ENCODE data around the gene N4BP2.

N4BP2 gene

DNA sequence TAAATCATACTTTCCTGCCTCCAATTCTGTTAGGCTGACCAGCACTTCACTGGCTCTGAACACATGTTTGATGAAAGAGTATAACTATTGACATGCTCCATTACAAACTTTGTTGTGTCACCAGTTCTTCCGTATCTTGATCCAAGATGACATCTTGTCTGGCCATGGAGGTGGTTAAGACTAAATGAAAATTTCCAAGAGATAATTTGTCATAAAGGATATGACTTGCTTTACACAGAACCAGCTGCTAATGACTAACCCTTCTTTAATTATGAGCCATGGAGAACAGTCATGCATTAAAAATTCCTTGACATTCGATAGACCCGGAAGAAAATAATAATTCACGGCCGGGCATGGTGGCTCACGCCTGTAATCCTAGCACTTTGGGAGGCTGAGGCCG, 17.7 kb upstream of the N4BP2 start:
- CTCF ChIA-PET, result no interaction called here
- DNase-seq (ENCODE audit: extremely low spot score), result no peak
- POLR2A ChIA-PET, result interaction anchor here (0.9 kb wide), 1 partner anchor 17 kb away, joined by 3 read pairs; the partner anchor contains the start of gene N4BP2
- TF ChIP-seq FOXK2 (IDR thresholded peaks at IDR 0.05) (no peak), CTBP1 (IDR thresholded peaks at IDR 0.05; ENCODE audit: borderline replicate concordance) (no peak), HDGF (IDR thresholded peaks at IDR 0.05; ENCODE audit: borderline replicate concordance) (no peak)

DNA sequence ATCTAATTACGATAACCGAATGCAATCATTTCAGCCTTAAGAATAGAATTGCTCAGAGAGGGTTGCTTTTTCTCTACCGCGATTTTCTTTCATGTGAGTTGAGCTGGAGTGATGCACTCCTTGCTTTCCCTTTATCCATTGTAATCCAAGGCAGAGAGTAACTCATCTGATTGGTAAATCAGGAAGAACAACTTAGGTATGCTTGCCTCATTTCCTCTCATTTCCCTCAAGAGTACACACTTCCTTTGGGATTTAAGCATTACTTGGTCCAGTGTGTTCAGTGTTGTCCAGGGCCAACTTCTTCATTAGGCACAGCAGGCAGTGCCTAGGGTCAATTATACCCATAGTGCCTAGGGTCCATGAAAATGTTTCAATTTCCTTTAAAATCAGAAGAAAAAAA, 15.7 kb upstream of the N4BP2 start:
- no peak for DNase-seq (ENCODE audit: extremely low spot score)
- ChIA-PET POLR2A (interaction anchor here (1.6 kb wide), 1 partner anchor 15 kb away, joined by 5 read pairs; no protein-coding TSS in a partner anchor), CTCF (interaction anchor here (0.6 kb wide), 1 partner anchor 247 kb away, joined by 3 read pairs; no protein-coding TSS in a partner anchor)
- no peak for TF ChIP-seq BHLHE40 (IDR thresholded peaks at IDR 0.05; ENCODE audit: borderline replicate concordance)
- no peak for TF ChIP-seq ARNT (IDR thresholded peaks at IDR 0.05)
- TF ChIP-seq FOXM1 (IDR thresholded peaks at IDR 0.05; ENCODE audit: borderline replicate concordance), result no peak
- TF ChIP-seq HDGF (IDR thresholded peaks at IDR 0.05; ENCODE audit: borderline replicate concordance), result no peak
- no peak for TF ChIP-seq ELF4 (IDR thresholded peaks at IDR 0.05)
- TF ChIP-seq CTBP1 (IDR thresholded peaks at IDR 0.05; ENCODE audit: borderline replicate concordance), result no peak
- no peak for TF ChIP-seq NFRKB (IDR thresholded peaks at IDR 0.05)
- TF ChIP-seq SP1 (IDR thresholded peaks at IDR 0.05), result no peak
- no peak for TF ChIP-seq TARDBP (IDR thresholded peaks at IDR 0.05)
- TF ChIP-seq, protein P1, sequence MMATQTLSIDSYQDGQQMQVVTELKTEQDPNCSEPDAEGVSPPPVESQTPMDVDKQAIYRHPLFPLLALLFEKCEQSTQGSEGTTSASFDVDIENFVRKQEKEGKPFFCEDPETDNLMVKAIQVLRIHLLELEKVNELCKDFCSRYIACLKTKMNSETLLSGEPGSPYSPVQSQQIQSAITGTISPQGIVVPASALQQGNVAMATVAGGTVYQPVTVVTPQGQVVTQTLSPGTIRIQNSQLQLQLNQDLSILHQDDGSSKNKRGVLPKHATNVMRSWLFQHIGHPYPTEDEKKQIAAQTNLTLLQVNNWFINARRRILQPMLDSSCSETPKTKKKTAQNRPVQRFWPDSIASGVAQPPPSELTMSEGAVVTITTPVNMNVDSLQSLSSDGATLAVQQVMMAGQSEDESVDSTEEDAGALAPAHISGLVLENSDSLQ (IDR thresholded peaks at IDR 0.05), result no peak
- TF ChIP-seq ZNF384 (IDR thresholded peaks at IDR 0.05), result no peak
- TF ChIP-seq SUZ12 (IDR thresholded peaks at IDR 0.05), result no peak
- TF ChIP-seq LEF1 (IDR thresholded peaks at IDR 0.05; ENCODE audit: borderline replicate concordance), result no peak
- TF ChIP-seq L3MBTL2 (conservative IDR thresholded peaks at IDR 0.05), result no peak
- TF ChIP-seq FOXK2 (IDR thresholded peaks at IDR 0.05), result no peak
- TF ChIP-seq FOXA1 (IDR thresholded peaks at IDR 0.05), result no peak

DNA sequence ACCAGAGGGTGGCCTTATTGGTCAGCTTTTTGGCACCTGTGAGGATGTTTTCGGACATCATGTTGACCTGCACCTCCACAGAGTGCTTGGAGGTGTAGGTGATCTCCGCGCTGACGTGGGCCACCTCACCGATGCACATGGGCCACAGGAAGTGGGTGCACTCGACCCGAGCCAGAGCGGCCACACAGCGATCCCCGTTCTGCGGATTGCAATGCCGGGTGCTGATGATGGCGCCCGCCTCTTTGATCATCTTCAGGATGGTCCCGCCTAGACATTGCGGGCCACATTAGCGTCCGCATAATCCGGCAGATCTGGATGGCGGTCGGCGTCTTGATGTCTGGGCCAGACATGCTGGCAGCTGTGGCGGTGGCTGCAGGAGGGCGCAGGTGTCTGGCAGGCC, 12.9 kb upstream of the N4BP2 start:
- POLR2A ChIA-PET, result interaction anchor here (1.3 kb wide), 1 partner anchor 10 kb away, joined by 5 read pairs; no protein-coding TSS in a partner anchor
- no peak for TF ChIP-seq NFRKB (IDR thresholded peaks at IDR 0.05)
- no peak for TF ChIP-seq ELF4 (IDR thresholded peaks at IDR 0.05)
- no peak for TF ChIP-seq FOXM1 (IDR thresholded peaks at IDR 0.05; ENCODE audit: borderline replicate concordance)
- no peak for TF ChIP-seq LEF1 (IDR thresholded peaks at IDR 0.05; ENCODE audit: borderline replicate concordance)
- TF ChIP-seq, protein P1 (IDR thresholded peaks at IDR 0.05), result no peak
- TF ChIP-seq SP1 (IDR thresholded peaks at IDR 0.05), result no peak
- no peak for TF ChIP-seq TARDBP (IDR thresholded peaks at IDR 0.05)
- no peak for TF ChIP-seq SUZ12 (IDR thresholded peaks at IDR 0.05)
- CTCF ChIA-PET, result no interaction called here
- DNase-seq (ENCODE audit: extremely low spot score), result no peak

DNA sequence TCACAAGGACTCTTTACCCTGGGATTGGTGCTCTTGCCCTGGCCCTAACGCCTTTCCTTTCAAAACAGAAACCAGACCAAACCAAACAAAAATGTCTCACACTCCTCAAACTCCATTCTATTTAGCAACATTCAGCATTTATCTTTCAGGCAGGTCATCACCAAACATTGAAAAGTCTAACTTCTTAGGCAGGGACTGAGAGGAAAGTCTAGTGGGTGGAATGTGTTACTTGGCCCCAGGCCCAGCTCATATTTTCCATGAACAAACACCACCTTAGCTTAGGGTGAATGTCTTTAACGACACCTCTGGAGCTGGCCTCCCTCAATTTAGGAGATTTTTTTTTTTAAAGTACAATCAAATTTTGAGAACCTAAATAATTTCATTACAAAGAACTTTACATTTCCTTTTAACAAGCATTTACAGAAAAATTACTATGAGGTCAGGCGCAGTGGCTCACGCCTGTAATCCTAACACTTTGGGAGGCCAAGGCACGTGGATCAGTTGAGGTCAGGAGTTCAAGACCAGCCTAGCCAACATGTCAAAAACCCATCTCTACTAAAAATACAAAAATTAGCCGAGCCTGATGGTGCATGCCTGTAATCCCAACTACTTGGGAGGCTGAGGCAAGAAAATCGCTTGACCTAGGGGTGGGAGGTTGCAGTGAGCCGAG, 10.2 kb upstream of the N4BP2 start:
- no peak for TF ChIP-seq ELF4 (IDR thresholded peaks at IDR 0.05)
- no peak for TF ChIP-seq ARNT (IDR thresholded peaks at IDR 0.05)
- no peak for TF ChIP-seq FOXM1 (IDR thresholded peaks at IDR 0.05; ENCODE audit: borderline replicate concordance)
- no peak for TF ChIP-seq NFRKB (IDR thresholded peaks at IDR 0.05)
- no peak for TF ChIP-seq CTBP1 (IDR thresholded peaks at IDR 0.05; ENCODE audit: borderline replicate concordance)
- TF ChIP-seq ZNF384 (IDR thresholded peaks at IDR 0.05), result no peak
- no peak for TF ChIP-seq BHLHE40 (IDR thresholded peaks at IDR 0.05; ENCODE audit: borderline replicate concordance)
- TF ChIP-seq L3MBTL2 (conservative IDR thresholded peaks at IDR 0.05), result no peak
- DNase-seq (ENCODE audit: extremely low spot score), result peak; percentile 7
- ChIA-PET CTCF (no interaction called here), POLR2A (interaction anchor here (2.1 to 2.2 kb wide), 2 partner anchors 10 to 12 kb away, joined by 6 to 13 read pairs; partner anchors contain the start of gene N4BP2)

DNA sequence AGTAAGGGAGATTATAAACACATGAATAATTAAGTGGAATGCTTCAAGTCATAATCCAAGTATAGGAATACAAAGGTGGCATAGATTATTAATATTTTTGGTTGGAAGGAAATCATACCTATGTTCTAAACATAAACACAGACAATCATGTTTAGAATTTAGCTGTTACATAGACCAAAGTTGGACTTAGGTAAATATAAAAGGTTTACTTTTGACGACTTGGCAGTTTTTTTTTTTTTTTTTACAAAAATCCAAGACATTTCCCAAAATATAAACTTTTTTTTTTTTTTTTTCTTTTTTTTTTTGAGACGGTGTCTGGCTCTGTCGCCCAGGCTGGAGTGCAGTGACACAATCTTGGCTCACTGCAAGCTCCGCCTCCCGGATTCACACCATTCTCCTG, 3.5 kb upstream of the N4BP2 start:
- TF ChIP-seq BHLHE40 (IDR thresholded peaks at IDR 0.05; ENCODE audit: borderline replicate concordance) (no peak), NFRKB (IDR thresholded peaks at IDR 0.05) (no peak), TARDBP (IDR thresholded peaks at IDR 0.05) (no peak), CTBP1 (IDR thresholded peaks at IDR 0.05; ENCODE audit: borderline replicate concordance) (no peak), ARNT (IDR thresholded peaks at IDR 0.05) (no peak), LEF1 (IDR thresholded peaks at IDR 0.05; ENCODE audit: borderline replicate concordance) (no peak), SUZ12 (IDR thresholded peaks at IDR 0.05) (no peak), FOXA1 (IDR thresholded peaks at IDR 0.05) (no peak)
- TF ChIP-seq, protein P1 (IDR thresholded peaks at IDR 0.05), result no peak
- POLR2A ChIA-PET, result no interaction called here
- CTCF ChIA-PET, result no interaction called here
- DNase-seq (ENCODE audit: extremely low spot score), result no peak

DNA sequence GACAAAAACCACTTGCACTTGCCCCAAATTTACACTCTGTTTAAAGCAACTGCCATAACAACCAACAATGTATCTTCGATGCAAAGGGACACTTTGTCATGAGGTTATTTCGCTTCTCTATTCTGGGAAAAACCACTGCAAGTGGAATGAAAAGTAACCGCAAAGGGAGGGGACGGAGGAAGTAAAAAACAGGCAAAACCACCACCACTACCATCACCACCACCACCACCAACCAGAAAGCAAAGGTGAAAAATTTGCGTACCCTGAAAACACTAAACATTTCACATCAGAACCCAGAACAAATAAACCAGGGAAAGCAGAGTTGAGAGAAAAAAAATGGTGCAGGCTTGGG, 1.2 kb upstream of the N4BP2 start:
- TF ChIP-seq FOXK2 (IDR thresholded peaks at IDR 0.05), result no peak
- no peak for TF ChIP-seq CTBP1 (IDR thresholded peaks at IDR 0.05; ENCODE audit: borderline replicate concordance)
- TF ChIP-seq FOXA1 (IDR thresholded peaks at IDR 0.05), result no peak
- no peak for TF ChIP-seq LEF1 (IDR thresholded peaks at IDR 0.05; ENCODE audit: borderline replicate concordance)
- ChIA-PET POLR2A (interaction anchor here (1.0 to 2.2 kb wide), 15 partner anchors 8 to 266 kb away, joined by 3 to 13 read pairs (median 5); no protein-coding TSS in a partner anchor), CTCF (interaction anchor here (0.7 to 3.4 kb wide), 2 partner anchors 77 to 262 kb away, joined by 4 to 15 read pairs; no protein-coding TSS in a partner anchor)
- no peak for DNase-seq (ENCODE audit: extremely low spot score)
